Neural cell (in vitro differentiated cells): ENCODE data around the gene ATG7.

Source experiments
- CTCF ChIP-seq: fragments of 450-650 bp; IDR thresholded peaks from 2 replicates; pipeline ENCODE4 v1.5.1; 2014; ENCODE audit warnings: antibody characterized with exemption, mild to moderate bottlenecking, moderate library complexity; ENCODE audit not compliant: poor library complexity, severe bottlenecking
- EZH2 ChIP-seq: fragments of 200-600, 300-800 bp; shearing (Covaris generic), sonication (generic); IDR thresholded peaks from 2 replicates; pipeline ENCODE4 v1.6.1; 2014; ENCODE audit warnings: antibody characterized with exemption, low read length, borderline replicate concordance, mild to moderate bottlenecking; ENCODE audit not compliant: insufficient read depth, poor library complexity, severe bottlenecking
- MXI1 ChIP-seq: fragments of 450-650 bp; conservative IDR thresholded peaks from 2 replicates; pipeline ENCODE4 v1.6.1; 2014; ENCODE audit warnings: antibody characterized with exemption, mild to moderate bottlenecking; ENCODE audit not compliant: poor library complexity, severe bottlenecking
- POLR2AphosphoS5 ChIP-seq: IDR thresholded peaks from 2 replicates; pipeline ENCODE4 v1.6.1; 2012
- RAD21 ChIP-seq: fragments of 450-650 bp; conservative IDR thresholded peaks from 2 replicates; pipeline ENCODE4 v1.6.1; 2014; ENCODE audit warnings: antibody characterized with exemption, mild to moderate bottlenecking, moderate library complexity
- REST ChIP-seq: IDR thresholded peaks from 2 replicates; pipeline ENCODE4 v1.6.1; 2012; ENCODE audit warnings: borderline replicate concordance
- SMC3 ChIP-seq: fragments of 450-650 bp; conservative IDR thresholded peaks from 2 replicates; pipeline ENCODE4 v1.6.1; 2014; ENCODE audit warnings: antibody characterized with exemption, mild to moderate bottlenecking, moderate library complexity; ENCODE audit not compliant: poor library complexity

DNA sequence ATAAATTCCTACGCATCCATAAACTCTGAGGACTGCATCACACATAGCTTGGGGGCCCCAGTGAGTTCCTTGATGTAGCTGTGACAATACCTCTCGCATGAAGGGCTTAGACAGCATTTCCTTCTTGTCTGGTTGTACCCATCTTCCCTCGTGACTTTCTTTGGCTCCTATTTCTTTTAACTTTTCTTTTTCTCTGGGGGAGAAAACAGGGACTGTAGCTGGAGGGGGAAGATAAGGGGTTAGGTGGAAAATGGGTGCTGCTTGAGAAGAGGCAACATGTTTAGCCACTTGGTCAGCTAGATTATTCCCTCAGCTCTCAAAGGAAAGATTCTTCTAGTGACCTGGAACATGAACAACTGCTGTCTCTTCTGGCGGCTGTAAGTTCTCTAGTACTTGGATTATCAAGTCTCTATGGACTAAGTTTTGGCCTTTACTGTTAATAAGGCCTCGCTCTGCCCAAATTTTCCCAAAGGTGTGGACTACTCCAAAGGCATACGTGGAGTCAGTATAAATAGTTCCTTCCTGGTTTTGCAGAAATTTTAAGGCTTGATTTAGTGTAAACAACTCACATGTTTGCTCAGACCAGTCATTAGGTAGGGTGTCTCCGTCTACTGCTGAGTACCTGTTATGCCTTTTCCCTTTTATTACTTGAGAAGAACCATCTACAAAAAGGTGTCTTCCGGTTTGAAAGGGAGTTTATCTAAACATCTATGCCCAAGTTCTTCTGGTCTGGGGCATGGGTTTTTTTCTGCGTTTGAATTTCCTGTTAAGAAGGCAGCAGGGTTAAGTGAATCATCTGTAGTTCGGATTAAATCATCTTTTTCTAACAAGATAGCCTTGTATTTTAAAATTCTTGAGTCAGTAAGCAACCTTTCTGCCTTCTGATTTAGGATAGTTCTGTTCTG is 21.0 kb upstream of the ATG7 start:
- TF ChIP-seq CTCF (no peak), REST (no peak), RAD21 (no peak), POLR2AphosphoS5 (no peak), EZH2 (no peak), SMC3 (no peak), MXI1 (no peak)
